HG03521 (cell line): ENCODE results near the gene ACTG2.
A peak's percentile ranks its signal among the peaks of the same experiment; 100 is the strongest.

ENCODE experiments used
- ATAC-seq: cut with Tn5 transposase; IDR thresholded peaks from one replicate; pipeline ENCODE4 v1.9.1; 2021; ENCODE audit warnings: mild to moderate bottlenecking, moderate library complexity; ENCODE audit not compliant: unreplicated experiment

Gene ACTG2

GRCh38 chr2:73911548-73912208 is 18.9 kb downstream of the ACTG2 start:
- no peak for ATAC-seq

DNA sequence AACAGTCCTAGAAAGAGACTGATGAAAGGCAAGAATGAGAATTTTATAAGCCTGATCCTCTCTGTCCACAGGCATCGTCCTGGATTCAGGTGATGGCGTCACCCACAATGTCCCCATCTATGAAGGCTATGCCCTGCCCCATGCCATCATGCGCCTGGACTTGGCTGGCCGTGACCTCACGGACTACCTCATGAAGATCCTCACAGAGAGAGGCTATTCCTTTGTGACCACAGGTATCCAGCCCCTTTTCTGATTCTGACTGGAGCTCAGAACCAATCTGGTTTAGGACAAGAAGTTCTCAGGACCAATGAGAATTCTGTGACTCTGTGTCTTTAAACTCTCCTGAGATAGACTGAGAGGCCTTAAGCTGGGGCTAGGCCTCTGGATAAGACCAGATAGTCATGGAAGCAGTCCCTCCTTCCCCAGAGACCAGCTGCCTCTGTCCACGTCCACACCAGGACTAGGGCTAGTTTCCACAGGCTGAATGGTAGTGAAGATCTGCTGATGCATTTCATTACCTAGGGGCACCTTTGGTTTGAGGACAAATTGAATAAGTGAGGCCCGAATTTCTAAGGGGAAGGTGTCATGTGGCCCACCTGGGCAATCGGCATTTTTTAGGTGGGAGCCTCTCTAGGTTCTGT is 20.7 kb downstream of the ACTG2 start:
- ATAC-seq: no peak

GRCh38 chr2:73914667-73915066 is 21.9 kb downstream of the ACTG2 start:
- no peak for ATAC-seq

DNA sequence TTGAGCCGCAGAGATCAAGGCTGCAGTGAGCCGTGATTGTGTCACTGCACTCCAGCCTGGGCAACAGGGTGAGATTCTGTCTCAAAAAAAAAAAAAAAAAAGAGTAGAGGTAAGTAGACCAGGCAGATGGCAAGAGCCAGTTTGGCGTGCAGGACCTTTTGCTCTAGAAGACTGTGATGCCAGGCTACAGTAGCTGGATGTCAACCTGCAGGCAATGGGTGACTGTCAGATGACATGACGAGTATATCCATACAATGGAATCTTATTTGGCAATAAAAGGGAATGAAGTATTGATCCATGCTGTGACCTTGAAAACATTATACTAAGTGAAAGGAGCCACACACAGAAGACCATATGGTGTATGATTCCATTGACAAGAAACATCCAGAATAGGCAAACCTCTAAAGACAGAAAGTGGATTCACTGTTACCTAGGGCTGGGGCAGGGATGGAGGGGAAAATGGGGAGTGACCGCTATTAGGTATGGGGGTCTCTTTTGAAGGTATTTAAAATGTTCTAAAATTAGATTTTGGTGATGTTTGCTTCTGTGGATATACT is 22.7 kb downstream of the ACTG2 start:
- ATAC-seq: no peak

GRCh38 chr2:73916666-73917065 is 23.9 kb downstream of the ACTG2 start:
- no peak for ATAC-seq

- ATAC-seq: no peak
Observed at GRCh38 chr2:73917296-73917695, 24.5 kb downstream of the ACTG2 start.

DNA sequence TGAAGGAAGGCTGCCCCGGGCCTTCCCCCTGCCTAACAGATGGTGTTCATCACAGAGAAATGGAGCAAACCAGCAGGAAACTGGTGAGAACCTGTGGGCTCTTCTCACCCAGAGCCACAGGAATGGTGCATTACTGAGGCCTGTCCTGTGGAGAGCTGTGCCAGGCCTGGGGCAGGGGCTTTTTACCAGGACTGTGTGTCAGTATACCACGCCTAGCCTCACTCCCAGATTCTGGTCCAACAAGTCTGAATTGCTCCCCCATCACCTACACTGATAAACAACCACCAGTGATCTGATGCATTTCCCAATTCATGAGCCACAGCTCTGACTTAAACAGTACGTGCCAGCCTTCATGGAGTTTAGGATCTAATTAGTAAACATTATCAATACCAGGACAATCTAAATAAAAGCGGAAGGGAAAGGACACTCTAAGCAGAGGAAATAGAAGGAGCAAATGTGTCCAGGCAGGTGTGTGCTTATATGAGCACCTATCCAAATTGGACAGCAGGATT is 24.9 kb downstream of the ACTG2 start:
- ATAC-seq: no peak

- ATAC-seq: no peak
Observed at GRCh38 chr2:73918856-73919255, 26.0 kb downstream of the ACTG2 start.

- no peak for ATAC-seq
Observed at GRCh38 chr2:73919596-73920228, 26.9 kb downstream of the ACTG2 start.

DNA sequence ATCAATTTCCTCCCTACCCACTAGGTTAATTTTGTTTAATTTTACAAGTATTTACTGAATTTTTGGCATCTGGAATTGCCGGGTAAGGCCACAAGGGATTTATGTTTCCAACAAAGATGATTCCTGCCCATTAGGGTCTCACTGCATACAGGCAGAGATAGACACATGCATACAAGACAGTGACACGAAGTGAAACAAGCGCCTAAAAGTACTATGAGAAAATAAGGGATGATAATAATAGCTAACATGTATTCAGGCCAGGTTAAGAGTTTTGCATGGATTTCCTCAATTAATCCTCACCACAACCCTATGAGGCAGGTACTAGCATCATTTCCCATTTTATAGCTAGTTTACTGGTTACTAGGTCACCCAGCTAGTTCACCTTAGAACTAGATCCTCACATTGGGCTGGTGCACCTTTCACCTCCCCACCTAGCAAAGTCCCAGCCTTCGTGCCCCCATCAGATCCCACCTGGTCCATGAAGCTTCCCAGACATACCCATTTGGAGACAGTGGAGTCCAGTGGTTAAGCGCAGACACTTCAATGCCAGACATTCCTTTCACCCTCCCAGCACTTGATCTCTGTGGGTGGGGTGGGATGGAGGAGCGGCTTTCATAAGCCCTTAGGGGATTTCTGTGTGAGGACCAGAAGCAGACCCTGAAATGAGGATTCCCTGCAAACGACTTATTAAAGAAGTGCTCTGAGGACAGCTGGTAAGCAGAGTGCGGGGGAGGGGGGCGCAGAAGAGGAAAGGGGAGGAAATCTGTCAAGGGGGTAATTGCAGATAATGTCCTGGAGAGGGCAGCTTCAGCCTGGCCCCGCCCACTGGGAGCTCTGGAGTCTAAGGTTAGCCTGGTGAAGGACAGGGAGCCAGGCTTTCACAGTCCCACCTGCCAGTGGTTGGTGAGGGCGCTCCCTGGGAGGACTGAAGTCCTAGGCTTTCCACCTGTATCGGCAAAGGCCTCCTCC is 28.1 kb downstream of the ACTG2 start:
- no peak for ATAC-seq

DNA sequence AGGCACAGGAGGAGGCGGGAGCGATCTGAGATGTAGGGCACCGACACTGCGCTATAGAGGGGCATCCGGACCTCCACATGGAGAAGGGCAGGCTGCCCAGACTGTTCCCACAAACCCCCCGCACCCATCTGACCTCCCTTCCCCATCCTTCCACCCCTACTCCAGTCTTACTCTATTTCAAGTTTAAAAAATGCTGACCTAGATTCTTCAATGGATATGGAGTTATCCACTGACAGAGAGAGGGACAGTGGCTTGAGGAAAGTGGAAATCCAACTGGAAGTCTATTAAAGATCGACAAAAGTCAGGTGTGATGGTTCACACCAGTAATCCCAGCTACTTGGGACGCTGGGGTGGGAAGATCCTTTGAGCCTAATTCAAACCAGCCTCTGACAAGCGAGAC is 28.8 kb downstream of the ACTG2 start:
- ATAC-seq: no peak

- no peak for ATAC-seq
Observed at GRCh38 chr2:73922681-73923080, 29.9 kb downstream of the ACTG2 start.

DNA sequence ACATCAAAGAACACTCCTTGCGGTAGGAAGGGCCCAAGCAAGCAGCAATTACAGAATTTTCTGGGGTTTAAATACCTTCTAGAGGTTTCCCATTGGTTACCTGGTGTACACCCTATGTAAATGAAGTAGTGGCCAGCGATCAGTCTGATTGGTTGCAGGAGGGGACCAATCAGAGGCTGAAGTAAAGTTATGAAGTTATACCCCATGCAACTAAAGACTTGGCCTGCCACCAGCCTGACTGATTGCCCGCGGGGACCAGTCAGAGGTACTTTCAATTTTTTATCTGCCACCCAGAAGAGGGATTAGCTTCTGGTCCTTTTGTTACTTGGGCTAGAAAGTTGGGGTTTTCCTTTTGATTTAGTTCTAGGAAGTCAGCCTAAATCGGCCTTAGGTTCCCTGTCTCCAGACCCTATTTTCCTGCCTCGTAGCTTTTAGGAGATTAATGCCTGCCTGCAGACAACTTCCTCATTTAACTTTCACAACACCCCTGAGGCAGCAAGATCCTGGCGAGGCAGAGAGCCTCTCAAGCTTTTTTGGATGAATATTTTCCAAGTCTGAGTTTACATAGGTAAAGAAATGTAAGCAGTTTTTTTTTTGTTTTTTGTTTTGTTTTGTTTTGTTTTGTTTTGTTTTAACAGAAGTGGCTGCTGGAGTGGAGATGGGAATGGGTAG is 32.4 kb downstream of the ACTG2 start:
- ATAC-seq: no peak

- no peak for ATAC-seq
Observed at GRCh38 chr2:73925853-73926492, 33.2 kb downstream of the ACTG2 start.

- peak; percentile 99 for ATAC-seq
Observed at GRCh38 chr2:73926493-73927327, 33.9 kb downstream of the ACTG2 start, which contains the start of gene DGUOK. Gene DGUOK, plus strand, starts transcription at chr2:73926880. Its CDS starts 31 bp downstream, at chr2:73926911.

- ATAC-seq: no peak
Observed at GRCh38 chr2:73927344-73927743, 34.5 kb downstream of the ACTG2 start.

DNA sequence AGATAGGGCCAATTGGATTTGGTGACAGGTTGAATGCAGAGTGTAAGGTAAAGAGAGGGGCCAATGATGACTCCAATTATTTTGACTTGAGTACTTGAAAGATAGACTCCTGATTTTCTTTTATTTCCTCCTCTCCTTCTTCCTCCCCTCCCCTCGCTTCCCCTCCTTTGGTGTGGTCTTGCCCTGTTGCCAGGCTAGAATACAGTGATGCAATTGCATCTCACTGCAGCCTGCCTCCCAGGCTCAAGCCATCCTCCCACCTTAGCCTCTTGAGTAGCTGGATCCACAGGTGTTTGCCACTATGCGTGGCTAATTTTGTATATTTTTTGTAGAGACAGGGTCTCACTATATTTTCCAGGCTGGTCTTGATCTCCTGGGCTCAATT is 36.1 kb downstream of the ACTG2 start:
- no peak for ATAC-seq

DNA sequence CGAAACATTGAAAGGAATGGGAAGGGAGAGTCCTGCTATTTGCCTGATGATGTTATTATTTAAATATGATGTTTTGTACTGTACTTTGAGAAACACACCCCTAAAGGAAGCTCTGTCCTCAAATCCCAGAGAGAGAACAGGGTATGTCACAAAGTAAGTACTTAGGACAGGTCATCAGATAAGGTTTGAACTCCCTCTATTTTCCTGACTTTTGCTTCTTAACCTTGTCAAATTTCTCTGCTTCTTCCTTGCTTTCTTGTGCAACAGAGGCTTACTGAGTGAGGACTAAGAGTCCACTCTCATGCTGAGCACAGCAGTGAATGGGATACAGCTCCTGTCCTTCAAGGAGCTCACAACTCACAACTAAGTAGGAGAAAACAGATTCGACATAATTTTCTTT is 37.6 kb downstream of the ACTG2 start:
- no peak for ATAC-seq
